Kidney (tissue), 14 donors: ENCODE measurements around the gene DEFB128. TPM values are rescaled to one million over a fixed set of nuclear protein-coding genes. Genes with fewer than 3 reads are reported as not detected.

Experiments
- DNase-seq, 5 donors: peaks; one replicate each; pipeline ENCODE4 v3.0.0-alpha.2; 2013 to 2020
- FAIRE-seq: peaks from 2 replicates; lab custom pipeline; 2012; peaks lifted over from hg19 to GRCh38; lab: Jason Lieb, UNC
- H3K27ac ChIP-seq, 2 donors: one replicate each; pipeline ENCODE4 v1.7.0; 2013; ENCODE audit warnings: low read depth in 2 of 2, low read length in 2 of 2, inconsistent platforms in 1 of 2
- H3K27me3 ChIP-seq: one replicate; pipeline ENCODE4 v1.7.1; 2013; ENCODE audit warnings: low read length, inconsistent platforms; ENCODE audit not compliant: control insufficient read depth, insufficient read depth
- H3K36me3 ChIP-seq, 3 donors: one replicate each; pipeline versions ENCODE4 v1.7.0 to v1.7.1; 2013; ENCODE audit warnings: low read length in 3 of 3, control low read depth in 1 of 3, inconsistent platforms in 1 of 3; ENCODE audit not compliant: insufficient read depth in 3 of 3, control insufficient read depth in 2 of 3
- H3K4me1 ChIP-seq, 3 donors: one replicate each; pipeline versions ENCODE4 v1.7.0 to v1.7.1; 2013; ENCODE audit warnings: low read length in 3 of 3, inconsistent platforms in 1 of 3, low read depth in 1 of 3; ENCODE audit not compliant: control insufficient read depth in 2 of 3, insufficient read depth in 2 of 3
- H3K4me3 ChIP-seq, 3 donors: one replicate each; pipeline versions ENCODE4 v1.7.0 to v1.8.1; 2013; ENCODE audit warnings: low read length in 3 of 3, control low read depth in 1 of 3, inconsistent platforms in 1 of 3
- H3K9ac ChIP-seq, 3 donors: one replicate each; pipeline versions ENCODE4 v1.7.0 to v1.7.1; 2013; ENCODE audit warnings: low read length in 3 of 3, control low read depth in 1 of 3, inconsistent platforms in 1 of 3
- H3K9me3 ChIP-seq, 3 donors: one replicate each; pipeline versions ENCODE4 v1.7.0 to v1.7.1; 2013; ENCODE audit warnings: low read length in 3 of 3, control low read depth in 1 of 3, inconsistent platforms in 1 of 3; ENCODE audit not compliant: control insufficient read depth in 2 of 3, insufficient read depth in 1 of 3
- CTCF ChIP-seq: IDR thresholded peaks from 3 replicates; pipeline ENCODE4 v1.5.1; 2012; ENCODE audit warnings: mild to moderate bottlenecking, moderate library complexity, borderline replicate concordance; ENCODE audit not compliant: insufficient read depth; ENCODE audit errors: extremely low read depth
- intact Hi-C: fragments of 100-400 bp; cut with DNase I; formaldehyde crosslinking; loops from one replicate; pipeline ENCODE4 v1.11.1; 2022
- polyA plus RNA-seq: library from polyadenylated mRNA; stranded (reverse); fragments of 350-450 nt; fragmentation: Illumina TruSeq; extraction: RNeasy Lipid Tissue Mini Kit (QIAGEN cat#74804); gene quantifications from one replicate; pipeline ENCODE4 v1.2.3, GENCODE V29; 2014; ENCODE audit warnings: low read depth, low replicate concordance; ENCODE audit not compliant: insufficient read depth
- total RNA-seq: library from RNA; stranded (reverse); fragmentation: NEBNext Ultra II Directional; extraction: Animal tissue kit (Norgen Biotek cat#: 25700); gene quantifications from one replicate; pipeline ENCODE4 v1.2.1, GENCODE V29; 2021
- donor health status: control.
- donor health status: control.
- donor health status: control.
- donor health status: control.
- donor health status: control.
- donor health status: DM: yes; HTN: yes; CAD: no.
- donor health status: Normal renal cell carcinoma (clear cell type).

DEFB128 gene
- total and polyA plus RNA-seq, 2 donors from 2014 or later = not detected

- H3K4me3 ChIP-seq = no peak overlapping the region
- H3K9ac ChIP-seq = no peak overlapping the region
- H3K36me3 ChIP-seq = no peaks in the 10 kb centered on the region
- no peaks in the 10 kb centered on the region for H3K9me3 ChIP-seq
- TF ChIP-seq CTCF = no peak
- DNase-seq (no peak), FAIRE-seq (no peak)
- no peaks in the 10 kb centered on the region for H3K27me3 ChIP-seq
- intact Hi-C loops = no loop called here
- H3K4me1 ChIP-seq = no peaks in the 10 kb centered on the region
- no peak overlapping the region for H3K27ac ChIP-seq
Observed at GRCh38 chr20:221258-221830, 31.8 kb upstream of the DEFB128 start.

GRCh38 chr20:219290-220115 lies 30.0 kb upstream of the DEFB128 start:
- H3K27ac ChIP-seq = no peak overlapping the region
- no peaks in the 10 kb centered on the region for H3K9me3 ChIP-seq
- no peaks in the 10 kb centered on the region for H3K36me3 ChIP-seq
- H3K4me1 ChIP-seq = no peaks in the 10 kb centered on the region
- no peak overlapping the region for H3K9ac ChIP-seq
- FAIRE-seq (no peak), DNase-seq (peak in 3 of 5 donors; percentile 22 to 54 (median 46))
- peak; percentile 10 for TF ChIP-seq CTCF
- intact Hi-C loops = no loop called here
- H3K27me3 ChIP-seq = no peaks in the 10 kb centered on the region
- H3K4me3 ChIP-seq = no peak overlapping the region

GRCh38 chr20:217266-217665 lies 27.8 kb upstream of the DEFB128 start:
- Histone ChIP-seq H3K27me3 (no peaks in the 10 kb centered on the region), H3K4me3 (no peak overlapping the region), H3K36me3 (no peaks in the 10 kb centered on the region), H3K9me3 (no peaks in the 10 kb centered on the region), H3K9ac (no peak overlapping the region), H3K4me1 (no peaks in the 10 kb centered on the region), H3K27ac (no peak overlapping the region)
- no peak for TF ChIP-seq CTCF
- FAIRE-seq (no peak), DNase-seq (no peak)
- intact Hi-C loops = no loop called here
